Hepatocyte (in vitro differentiated cells): ENCODE data around the gene TRIM75.

Experiments used
- CTCF ChIP-seq: fragments of 200-600 bp; sonication (generic); IDR thresholded peaks from 2 replicates; pipeline ENCODE4 v1.5.1; 2016; ENCODE audit warnings: antibody characterized with exemption, mild to moderate bottlenecking; ENCODE audit not compliant: poor library complexity
- EZH2 ChIP-seq: fragments of 200-600 bp; sonication (generic); IDR thresholded peaks from 2 replicates; pipeline ENCODE4 v1.6.1; 2016; ENCODE audit warnings: antibody characterized with exemption, mild to moderate bottlenecking, borderline replicate concordance
- EZH2phosphoT487 ChIP-seq: fragments of 200-600 bp; sonication (generic); IDR thresholded peaks from one replicate; pipeline ENCODE4 v1.6.1; 2018; ENCODE audit warnings: antibody characterized with exemption, mild to moderate bottlenecking, low read depth, moderate library complexity; ENCODE audit not compliant: unreplicated experiment, severe bottlenecking

GRCh38 chr4:165005352-165005925, 48.2 kb upstream of the TRIM75 start:
- TF ChIP-seq CTCF (no peak), EZH2 (no peak), EZH2phosphoT487 (no peak)
